ENCODE data around the gene VANGL1. TPM values are rescaled to one million over a fixed set of nuclear protein-coding genes. Genes with fewer than 3 reads are reported as not detected.

Gene VANGL1
- total RNA-seq, 2 experiments from 2014 or later: 1.9 to 2.7 TPM

GRCh38 chr1:115595279-115596079, 46.3 kb upstream of the VANGL1 start:
- no peaks in the 10 kb centered on the region for H3K36me3 Mint-ChIP-seq (ENCODE audit: low read depth)
- TF ChIP-seq, protein P1, sequence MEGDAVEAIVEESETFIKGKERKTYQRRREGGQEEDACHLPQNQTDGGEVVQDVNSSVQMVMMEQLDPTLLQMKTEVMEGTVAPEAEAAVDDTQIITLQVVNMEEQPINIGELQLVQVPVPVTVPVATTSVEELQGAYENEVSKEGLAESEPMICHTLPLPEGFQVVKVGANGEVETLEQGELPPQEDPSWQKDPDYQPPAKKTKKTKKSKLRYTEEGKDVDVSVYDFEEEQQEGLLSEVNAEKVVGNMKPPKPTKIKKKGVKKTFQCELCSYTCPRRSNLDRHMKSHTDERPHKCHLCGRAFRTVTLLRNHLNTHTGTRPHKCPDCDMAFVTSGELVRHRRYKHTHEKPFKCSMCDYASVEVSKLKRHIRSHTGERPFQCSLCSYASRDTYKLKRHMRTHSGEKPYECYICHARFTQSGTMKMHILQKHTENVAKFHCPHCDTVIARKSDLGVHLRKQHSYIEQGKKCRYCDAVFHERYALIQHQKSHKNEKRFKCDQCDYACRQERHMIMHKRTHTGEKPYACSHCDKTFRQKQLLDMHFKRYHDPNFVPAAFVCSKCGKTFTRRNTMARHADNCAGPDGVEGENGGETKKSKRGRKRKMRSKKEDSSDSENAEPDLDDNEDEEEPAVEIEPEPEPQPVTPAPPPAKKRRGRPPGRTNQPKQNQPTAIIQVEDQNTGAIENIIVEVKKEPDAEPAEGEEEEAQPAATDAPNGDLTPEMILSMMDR (IDR thresholded peaks at IDR 0.05): peak; percentile 84
- H3K27me3 Mint-ChIP-seq: no peaks in the 10 kb centered on the region
- H3K9me3 Mint-ChIP-seq: no peaks in the 10 kb centered on the region
- peak; percentile 82 for DNase-seq
- no peaks in the 10 kb centered on the region for H3K4me1 Mint-ChIP-seq (ENCODE audit: low read depth)
- POLR2A ChIA-PET: interaction anchor here (1.0 kb wide), 1 partner anchor 11 kb away, joined by 3 read pairs; no protein-coding TSS in a partner anchor
- intact Hi-C loops (cut with micrococcal nuclease): loop anchor here (5.0 to 10.0 kb wide), 3 partner anchors 121 to 621 kb away; no protein-coding TSS in a partner anchor
- CTCF ChIA-PET: interaction anchor here (0.6 to 6.2 kb wide), 19 partner anchors 9 to 459 kb away, joined by 3 to 61 read pairs (median 3); no protein-coding TSS in a partner anchor
- peak; percentile 55 for ATAC-seq
- no peak overlapping the region for H3K4me3 Mint-ChIP-seq
- no peak overlapping the region for H3K27ac Mint-ChIP-seq

DNA sequence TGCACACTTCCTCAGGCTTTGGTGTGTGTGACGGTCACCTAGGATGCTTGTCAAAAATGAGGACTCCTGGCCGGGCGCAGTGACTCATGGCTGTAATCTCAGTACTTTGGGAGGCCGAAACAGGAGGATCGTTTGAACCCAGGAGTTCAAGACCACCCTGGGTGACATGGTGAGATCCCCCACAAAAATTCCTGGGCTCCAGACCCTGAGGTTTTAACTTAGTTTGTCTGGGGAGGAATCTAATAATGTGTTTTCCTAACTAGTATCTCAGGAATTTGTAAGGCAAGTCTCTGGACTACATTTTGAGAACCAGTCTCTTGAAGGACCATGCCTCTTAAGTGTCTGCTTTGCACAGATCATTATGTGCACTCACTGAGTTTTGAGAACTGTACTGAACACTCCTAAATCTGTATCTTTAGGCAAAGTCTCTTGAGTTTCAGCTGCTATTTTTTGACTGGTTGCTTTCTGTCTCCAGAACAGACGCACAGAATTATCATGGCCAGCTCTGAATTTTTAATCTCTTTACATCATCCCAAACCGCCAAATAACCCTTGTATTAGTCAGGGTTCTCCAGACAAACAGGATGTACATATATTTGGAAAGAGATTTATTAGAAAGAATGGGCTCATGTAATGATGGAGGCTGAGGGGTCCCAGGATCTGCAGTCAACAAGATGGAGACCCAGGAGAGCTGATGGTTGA, 45.5 kb upstream of the VANGL1 start:
- Mint-ChIP-seq H3K4me1 (ENCODE audit: low read depth) (no peaks in the 10 kb centered on the region), H3K27ac (no peak overlapping the region), H3K4me3 (no peak overlapping the region), H3K27me3 (no peaks in the 10 kb centered on the region), H3K9me3 (no peaks in the 10 kb centered on the region), H3K36me3 (ENCODE audit: low read depth) (no peaks in the 10 kb centered on the region)
- ATAC-seq (no peak), DNase-seq (no peak)
- TF ChIP-seq, protein P1 (IDR thresholded peaks at IDR 0.05): no peak
- intact Hi-C loops (cut with micrococcal nuclease): loop anchor here (5.0 to 10.0 kb wide), 3 partner anchors 121 to 621 kb away; no protein-coding TSS in a partner anchor
- ChIA-PET POLR2A (interaction anchor here (1.0 kb wide), 1 partner anchor 12 kb away, joined by 3 read pairs; no protein-coding TSS in a partner anchor), CTCF (interaction anchor here (0.6 to 6.2 kb wide), 19 partner anchors 10 to 460 kb away, joined by 3 to 61 read pairs (median 3); no protein-coding TSS in a partner anchor)

- Mint-ChIP-seq H3K4me1 (ENCODE audit: low read depth) (no peaks in the 10 kb centered on the region), H3K4me3 (no peak overlapping the region), H3K9me3 (no peaks in the 10 kb centered on the region), H3K27me3 (peaks cover 1% of the 10 kb centered on the region), H3K27ac (no peak overlapping the region), H3K36me3 (ENCODE audit: low read depth) (no peaks in the 10 kb centered on the region)
- intact Hi-C loops (cut with micrococcal nuclease): no loop called here
- ChIA-PET POLR2A (no interaction called here), CTCF (no interaction called here)
- ATAC-seq (no peak), DNase-seq (no peak)
- TF ChIP-seq, protein P1 (IDR thresholded peaks at IDR 0.05): no peak
These were observed 37.3 kb upstream of the VANGL1 start for GRCh38 chr1:115604508-115604907.

- TF ChIP-seq, protein P1 (IDR thresholded peaks at IDR 0.05): no peak
- no peaks in the 10 kb centered on the region for H3K9me3 Mint-ChIP-seq
- ATAC-seq (no peak), DNase-seq (no peak)
- H3K27ac Mint-ChIP-seq: no peak overlapping the region
- CTCF ChIA-PET: interaction anchor here (1.1 to 1.2 kb wide), 2 partner anchors 11 to 100 kb away, joined by 5 read pairs; no protein-coding TSS in a partner anchor
- peaks cover 1% of the 10 kb centered on the region for H3K27me3 Mint-ChIP-seq
- POLR2A ChIA-PET: no interaction called here
- intact Hi-C loops (cut with micrococcal nuclease): no loop called here
- H3K4me1 Mint-ChIP-seq (ENCODE audit: low read depth): no peaks in the 10 kb centered on the region
- H3K4me3 Mint-ChIP-seq: no peak overlapping the region
- H3K36me3 Mint-ChIP-seq (ENCODE audit: low read depth): no peaks in the 10 kb centered on the region
These were observed 35.5 kb upstream of the VANGL1 start for GRCh38 chr1:115606305-115606704.
